A673 (cell line): Measurements from ENCODE around the gene GIMAP8.

Experiments
- EZH2 ChIP-seq: fragments of 200-600 bp; sonication (generic); IDR thresholded peaks from 2 replicates; pipeline ENCODE4 v1.6.1; 2017; ENCODE audit warnings: borderline replicate concordance, low read depth, mild to moderate bottlenecking, mixed read lengths, antibody characterized with exemption, low read length; ENCODE audit not compliant: poor library complexity, severe bottlenecking
- TF ChIP-seq, protein P1 (sequence below): fragments of 300-800, 200-600 bp; sonication (generic); conservative IDR thresholded peaks from 2 replicates; pipeline ENCODE4 v1.5.1; 2017; ENCODE audit warnings: low read depth, mild to moderate bottlenecking, antibody characterized with exemption, low read length, moderate library complexity, mixed read lengths

DNA sequence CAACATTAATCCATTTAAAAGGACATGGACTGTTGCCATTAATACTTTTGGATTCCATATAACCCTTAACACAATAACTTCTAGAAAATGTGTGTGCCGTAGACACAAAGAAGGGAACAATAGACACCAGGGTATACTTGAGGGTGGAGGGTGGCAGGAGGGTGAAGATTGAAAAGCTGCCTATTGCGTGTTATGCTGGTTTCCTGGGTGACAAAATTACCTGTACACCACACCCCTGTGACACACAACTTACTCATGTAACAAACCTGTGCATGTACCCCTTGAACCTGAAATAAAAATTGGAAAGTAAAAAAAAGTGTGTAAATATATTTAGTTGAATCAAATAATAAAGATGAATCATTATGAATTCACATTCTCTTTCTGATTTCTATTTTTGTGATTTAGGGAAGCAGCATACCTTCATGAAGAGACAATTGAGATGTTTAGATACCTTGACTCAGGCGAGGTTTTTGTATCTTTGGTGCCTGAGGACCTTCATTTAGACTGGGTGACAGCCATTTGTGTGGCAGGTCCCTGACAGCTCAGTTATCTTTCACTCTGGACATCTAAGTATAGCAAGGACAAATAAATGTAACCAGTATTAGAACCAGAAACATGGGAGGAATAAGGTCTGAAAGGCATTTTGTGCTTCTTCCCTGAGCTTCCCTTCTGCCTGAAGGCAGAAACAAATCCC, 28.7 kb downstream of the GIMAP8 start:
- TF ChIP-seq, protein P1, sequence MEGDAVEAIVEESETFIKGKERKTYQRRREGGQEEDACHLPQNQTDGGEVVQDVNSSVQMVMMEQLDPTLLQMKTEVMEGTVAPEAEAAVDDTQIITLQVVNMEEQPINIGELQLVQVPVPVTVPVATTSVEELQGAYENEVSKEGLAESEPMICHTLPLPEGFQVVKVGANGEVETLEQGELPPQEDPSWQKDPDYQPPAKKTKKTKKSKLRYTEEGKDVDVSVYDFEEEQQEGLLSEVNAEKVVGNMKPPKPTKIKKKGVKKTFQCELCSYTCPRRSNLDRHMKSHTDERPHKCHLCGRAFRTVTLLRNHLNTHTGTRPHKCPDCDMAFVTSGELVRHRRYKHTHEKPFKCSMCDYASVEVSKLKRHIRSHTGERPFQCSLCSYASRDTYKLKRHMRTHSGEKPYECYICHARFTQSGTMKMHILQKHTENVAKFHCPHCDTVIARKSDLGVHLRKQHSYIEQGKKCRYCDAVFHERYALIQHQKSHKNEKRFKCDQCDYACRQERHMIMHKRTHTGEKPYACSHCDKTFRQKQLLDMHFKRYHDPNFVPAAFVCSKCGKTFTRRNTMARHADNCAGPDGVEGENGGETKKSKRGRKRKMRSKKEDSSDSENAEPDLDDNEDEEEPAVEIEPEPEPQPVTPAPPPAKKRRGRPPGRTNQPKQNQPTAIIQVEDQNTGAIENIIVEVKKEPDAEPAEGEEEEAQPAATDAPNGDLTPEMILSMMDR = no peak
- no peak for TF ChIP-seq EZH2
